ENCODE results near the gene SMURF1. TPM values are rescaled to one million over a fixed set of nuclear protein-coding genes. Genes with fewer than 3 reads are reported as not detected.

Gene SMURF1
- total and polyA plus RNA-seq, 2 of the 8 experiments (the other 6 are each of a cell fraction or from before 2014, with no cell fraction given), result 9.6 to 24.5 TPM

GRCh38 chr7:99170065-99170729 is 26.3 kb upstream of the SMURF1 start:
- no peak overlapping the region for H4K8ac ChIP-seq (ENCODE audit: extremely low read depth, insufficient read depth, low read length)
- H2AFZ ChIP-seq (ENCODE audit: low read length), result no peak overlapping the region
- no peaks in the 10 kb centered on the region for H3K23me2 ChIP-seq (ENCODE audit: low read depth, low read length)
- no peak overlapping the region for H2BK12ac ChIP-seq (ENCODE audit: low read depth, low read length)
- no peaks in the 10 kb centered on the region for H3K4me1 ChIP-seq (replicated peaks in 1 of 4; ENCODE audit: control insufficient read depth in 3 of 4, insufficient read depth in 4 of 4, low read length in 3 of 4)
- TF ChIP-seq POLR2A (IDR thresholded peaks at IDR 0.05; ENCODE audit: control extremely low read depth in 1 of 2, low read depth in 2 of 2, low read length in 2 of 2), result no peak
- no peak overlapping the region for H4K5ac ChIP-seq (ENCODE audit: insufficient read length, low read depth, low read length)
- no peak overlapping the region for H4K91ac ChIP-seq (replicated peaks; ENCODE audit: insufficient read length, low read length)
- no peaks in the 10 kb centered on the region for H3K36me3 ChIP-seq (ENCODE audit: control insufficient read depth in 2 of 4, insufficient read depth in 4 of 4, low read length in 3 of 4)
- H3K27ac ChIP-seq (ENCODE audit: low read depth, low read length), result no peak overlapping the region
- WGBS, 2 experiments (ENCODE audit: extremely low coverage in 1 of 2, insufficient coverage in 1 of 2, insufficient read length in 1 of 2, insufficient replicate concordance in 2 of 2, low coverage in 1 of 2, low lambda C conversion rate in 2 of 2, missing lambda C conversion rate in 1 of 2), result 88% methylated on average over 6 of the region's 6 CpGs; no CpG with 5 or more reads in 1 of the 2 experiments
- no peak for DNase-seq (ENCODE audit: low read depth in 1 of 2, low spot score in 2 of 2)
- no peak overlapping the region for H2AK5ac ChIP-seq (ENCODE audit: low read depth, low read length)
- H3K4me3 ChIP-seq (ENCODE audit: extremely low read depth in 1 of 4, insufficient read depth in 2 of 4, low read depth in 3 of 4, low read length in 4 of 4), result no peak overlapping the region
- 0 out of 4 replicates have a peak, but pooled peaks cover 0 to 5% of the 10 kb centered on the region in 2 experiments for H3K9me3 ChIP-seq (ENCODE audit: insufficient read depth in 2 of 2, low read depth in 1 of 2, low read length in 1 of 2)
- no peak overlapping the region for H2BK120ac ChIP-seq (replicated peaks; ENCODE audit: low read depth, low read length)
- FAIRE-seq, result no peak
- no peaks in the 10 kb centered on the region for H3K79me1 ChIP-seq (ENCODE audit: low read depth, low read length)
- ChIA-PET CTCF (ENCODE audit: partially characterized antibody) (interaction anchor here (0.7 kb wide), 1 partner anchor 89 kb away, joined by 3 read pairs; no protein-coding TSS in a partner anchor), POLR2A (ENCODE audit: partially characterized antibody) (no interaction called here)
- no peak overlapping the region for H2BK5ac ChIP-seq (ENCODE audit: low read depth, low read length)
- no peak overlapping the region for H3K9ac ChIP-seq (replicated peaks in 1 of 4; ENCODE audit: extremely low read depth in 1 of 4, low read depth in 3 of 4, low read length in 3 of 4)
- no peaks in the 10 kb centered on the region for H3K79me2 ChIP-seq (ENCODE audit: control insufficient read depth in 1 of 2, insufficient read depth in 2 of 2, low read length in 2 of 2)
- H3K4ac ChIP-seq (replicated peaks; ENCODE audit: insufficient read length, low read depth, low read length), result no peak overlapping the region
- H3K18ac ChIP-seq (ENCODE audit: extremely low read depth, low read length), result no peak overlapping the region
- H2BK15ac ChIP-seq (ENCODE audit: low read length), result no peak overlapping the region
- H3K23ac ChIP-seq (ENCODE audit: insufficient read length), result no peak overlapping the region
- H3K56ac ChIP-seq (replicated peaks; ENCODE audit: insufficient read length, low read depth, low read length), result no peak overlapping the region
- no peak overlapping the region for H2BK20ac ChIP-seq (ENCODE audit: low read length)
- H4K20me1 ChIP-seq (replicated peaks in 1 of 2; ENCODE audit: control insufficient read depth in 1 of 2, insufficient read depth in 2 of 2, low read length in 2 of 2), result no peaks in the 10 kb centered on the region
- H3K4me2 ChIP-seq (ENCODE audit: insufficient read depth in 1 of 2, low read depth in 2 of 2, low read length in 2 of 2), result no peak overlapping the region
- H3K27me3 ChIP-seq (replicated peaks in 1 of 4; ENCODE audit: control insufficient read depth in 3 of 4, extremely low read depth in 1 of 4, insufficient read depth in 3 of 4, low read length in 3 of 4), result no peaks in the 10 kb centered on the region
- no peak overlapping the region for H3K14ac ChIP-seq (ENCODE audit: insufficient read length)

Measured in H1 (cell line).